GM21825 (cell line): Measurements from ENCODE around the gene HECTD1.

Experiments used
- ATAC-seq: cut with Tn5 transposase; IDR thresholded peaks from one replicate; pipeline ENCODE4 v1.9.1; 2021; ENCODE audit warnings: mild to moderate bottlenecking, moderate library complexity; ENCODE audit not compliant: unreplicated experiment

Gene HECTD1

DNA sequence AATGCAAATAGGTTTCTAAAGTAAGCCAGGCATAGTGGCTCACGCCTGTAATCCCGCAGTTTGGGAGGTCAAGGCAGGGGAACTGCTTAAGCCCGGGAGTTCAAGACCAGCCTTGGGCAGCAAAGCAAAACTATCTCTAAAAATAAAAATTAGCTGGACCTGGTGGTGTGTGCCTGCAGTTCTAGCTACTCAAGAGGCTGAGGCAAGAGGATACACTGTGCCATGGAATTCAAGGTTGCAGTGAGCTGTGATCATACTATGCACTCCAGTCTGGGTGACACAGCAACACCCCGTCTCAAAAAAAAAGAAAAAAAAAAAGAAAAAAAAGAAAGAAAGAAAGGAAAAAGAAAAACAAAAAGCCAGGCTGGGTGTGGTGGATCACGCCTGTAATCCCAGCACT, 46.3 kb downstream of the HECTD1 start:
- no peak for ATAC-seq

- ATAC-seq: no peak
Observed at GRCh38 chr14:31159682-31160296, 47.8 kb downstream of the HECTD1 start.

GRCh38 chr14:31154956-31155355, 52.6 kb downstream of the HECTD1 start:
- no peak for ATAC-seq

- ATAC-seq: no peak
Observed at GRCh38 chr14:31142455-31143087, 65.0 kb downstream of the HECTD1 start.

- ATAC-seq: no peak
Observed at GRCh38 chr14:31139301-31139847, 68.2 kb downstream of the HECTD1 start.

GRCh38 chr14:31138301-31138700, 69.3 kb downstream of the HECTD1 start:
- ATAC-seq: no peak

GRCh38 chr14:31137214-31137889, 70.2 kb downstream of the HECTD1 start:
- ATAC-seq: no peak

DNA sequence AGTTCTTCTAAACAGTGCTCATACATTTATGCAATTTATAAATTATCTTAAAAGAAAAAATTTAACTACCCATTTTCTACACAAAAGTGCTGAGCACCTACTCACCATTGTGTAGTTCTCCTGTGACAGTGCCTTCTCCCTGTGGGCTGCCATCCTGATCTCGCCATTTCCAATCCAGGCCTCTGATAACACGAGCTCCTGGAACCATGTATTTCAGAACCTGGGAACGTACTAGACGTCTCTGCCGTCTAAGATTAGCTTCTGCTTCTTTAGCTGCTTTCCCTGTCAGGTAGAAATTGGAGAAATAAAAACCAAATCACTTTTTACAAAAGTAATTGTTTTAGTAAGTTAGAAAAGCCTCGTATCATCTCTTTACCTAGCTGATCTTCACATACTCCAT, 74.5 kb downstream of the HECTD1 start:
- ATAC-seq: no peak

- no peak for ATAC-seq
Observed at GRCh38 chr14:31128601-31129526, 78.7 kb downstream of the HECTD1 start.

DNA sequence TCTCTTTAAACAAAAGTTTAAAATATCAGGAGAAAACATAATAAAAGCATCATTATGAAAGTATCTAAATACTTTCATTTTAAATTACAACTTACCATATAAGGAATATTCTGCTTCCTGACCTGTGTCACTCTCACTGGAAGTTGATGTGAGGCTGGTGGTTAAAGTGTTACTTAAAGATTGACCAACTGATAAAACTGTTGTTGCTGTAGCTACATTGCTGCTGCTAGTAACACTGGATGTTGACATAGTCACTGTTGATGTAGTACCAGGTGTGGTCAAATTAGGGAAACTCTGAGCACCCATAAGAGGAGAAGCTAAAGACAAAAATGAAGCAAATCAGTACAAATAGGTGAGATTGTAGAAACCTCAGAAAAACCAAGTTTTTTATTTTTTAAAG, 79.9 kb downstream of the HECTD1 start:
- ATAC-seq: peak; percentile 58

GRCh38 chr14:31126680-31127079, 80.9 kb downstream of the HECTD1 start:
- ATAC-seq: no peak

DNA sequence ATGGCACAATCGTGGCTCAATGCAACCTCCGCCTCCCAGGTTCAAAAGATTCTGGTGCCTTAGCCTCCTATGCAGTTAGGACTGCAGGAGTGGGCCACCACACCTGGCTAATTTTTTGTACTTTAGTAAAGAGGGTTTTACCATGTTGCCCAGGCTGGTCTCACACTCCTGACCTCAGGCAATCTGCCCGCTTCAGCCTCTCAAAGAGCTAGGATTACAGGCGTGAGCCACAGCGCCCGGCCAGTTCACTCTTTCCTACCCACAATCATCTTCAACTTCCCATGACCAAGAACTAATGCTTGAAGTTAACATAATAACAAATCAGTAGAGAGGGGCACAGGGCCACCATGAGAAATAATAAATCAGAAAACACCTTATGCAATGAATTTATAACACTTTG, 82.4 kb downstream of the HECTD1 start:
- no peak for ATAC-seq

- no peak for ATAC-seq
Observed at GRCh38 chr14:31124197-31124596, 83.4 kb downstream of the HECTD1 start.

DNA sequence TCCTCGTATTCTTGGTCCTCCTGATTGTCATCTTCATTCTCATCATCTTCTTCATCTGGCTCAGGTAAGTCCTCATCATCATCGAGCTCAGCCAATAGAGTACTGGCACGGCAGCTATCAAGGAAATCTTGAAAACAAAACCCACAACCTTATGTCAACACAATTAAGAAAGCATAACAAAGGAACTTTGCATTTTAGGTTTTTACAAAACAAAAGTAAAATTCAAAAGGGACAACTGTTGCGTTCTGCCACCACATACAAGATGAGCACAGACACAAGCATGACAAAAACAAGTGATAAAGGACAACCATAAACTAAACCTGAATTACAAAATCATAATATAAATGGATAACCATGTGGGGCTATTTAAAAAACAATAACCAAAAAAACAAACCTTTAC, 84.7 kb downstream of the HECTD1 start:
- ATAC-seq: no peak

GRCh38 chr14:31122098-31122611, 85.4 kb downstream of the HECTD1 start:
- ATAC-seq: no peak

DNA sequence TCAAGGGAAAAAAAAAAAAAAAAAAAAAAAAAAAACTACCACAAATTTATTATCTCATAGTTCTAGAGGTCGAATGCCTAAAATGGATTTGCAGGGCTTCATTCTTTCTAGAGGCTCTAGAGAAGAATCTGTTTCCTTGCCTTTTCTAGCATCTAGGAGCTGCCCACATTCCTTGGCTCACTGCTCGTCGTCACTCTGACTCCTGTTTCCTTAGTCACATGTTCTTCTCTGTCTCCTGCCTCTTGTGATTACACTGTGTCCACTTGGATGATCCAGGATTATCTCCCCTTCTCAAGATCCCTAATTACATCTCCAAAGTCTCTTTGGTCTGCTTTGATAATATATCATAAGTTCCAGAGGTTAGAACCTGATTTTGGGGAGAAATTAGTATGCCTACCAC, 88.7 kb downstream of the HECTD1 start:
- no peak for ATAC-seq

- ATAC-seq: no peak
Observed at GRCh38 chr14:31113794-31114193, 93.8 kb downstream of the HECTD1 start.

- no peak for ATAC-seq
Observed at GRCh38 chr14:31110872-31111271, 96.7 kb downstream of the HECTD1 start.

DNA sequence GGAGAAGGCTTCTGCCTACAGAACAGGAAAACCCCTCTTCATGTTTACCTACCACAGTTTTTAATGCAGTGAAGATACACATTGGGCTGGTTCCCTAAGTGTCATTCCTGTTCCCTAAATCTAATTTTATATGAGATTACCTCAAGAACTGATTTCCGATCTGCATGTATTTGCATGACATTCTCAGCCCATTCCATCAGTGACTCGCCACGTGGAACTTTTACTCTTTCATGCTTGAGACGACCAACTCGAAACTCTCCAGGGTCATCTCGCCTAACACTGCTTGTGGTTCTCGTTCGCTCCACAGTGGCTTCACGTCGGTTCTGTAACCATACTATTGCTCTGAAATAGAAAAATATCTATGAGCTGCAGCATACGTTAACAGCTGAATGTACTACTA, 98.3 kb downstream of the HECTD1 start:
- no peak for ATAC-seq

DNA sequence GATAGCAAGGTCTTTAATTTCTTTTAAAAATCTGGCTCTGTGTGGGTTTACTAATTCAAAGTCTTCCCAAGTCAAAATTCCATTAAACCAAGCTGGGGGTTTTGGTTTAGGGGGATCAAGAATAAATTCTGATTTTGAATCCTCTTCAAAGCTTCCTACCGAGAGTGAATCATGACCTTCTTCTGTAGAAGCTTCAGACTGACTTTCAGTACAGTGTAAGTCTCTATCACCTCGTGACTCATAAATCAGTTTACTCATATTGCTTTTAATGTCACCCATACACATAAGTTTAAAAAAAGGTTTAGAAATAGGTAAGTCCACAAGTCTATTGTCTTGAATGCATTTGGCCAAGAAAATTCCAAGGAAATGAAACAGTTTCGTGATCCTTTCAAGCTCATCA, 100.8 kb downstream of the HECTD1 start:
- no peak for ATAC-seq

DNA sequence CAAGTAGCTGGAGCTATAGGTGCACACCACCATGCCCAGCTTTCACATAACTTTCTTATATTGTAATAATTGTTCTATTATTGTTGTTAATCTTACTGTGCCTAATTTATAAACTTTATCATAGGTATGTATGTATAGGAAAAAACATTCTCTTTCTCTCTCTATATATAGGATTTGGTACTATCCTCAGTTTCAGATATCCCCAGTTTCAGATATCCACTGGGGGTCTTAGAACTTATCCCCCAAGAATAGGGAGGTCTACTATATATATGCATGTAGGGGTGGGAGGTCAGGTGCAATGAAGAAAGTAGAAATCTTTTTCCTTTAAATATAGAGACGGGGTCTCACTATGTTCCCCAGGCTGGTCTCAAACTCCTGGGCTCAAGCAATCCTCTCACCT, 110.5 kb downstream of the HECTD1 start:
- no peak for ATAC-seq
